Body of pancreas (tissue), 4 donors: ENCODE results near the gene SOX13.

Experiments
- CTCF ChIP-seq, 7 experiments: fragments of 450-650 bp in 4 of 7; fragments of 200-600 bp in 3 of 7; sonication (generic) in 3 of 7; IDR thresholded peaks; one replicate each; pipeline ENCODE4 v1.5.1; 2016 to 2019; ENCODE audit warnings: antibody characterized with exemption in 7 of 7
- POLR2A ChIP-seq, 3 donors: fragments of 450-650 bp; IDR thresholded peaks; one replicate each; pipeline ENCODE4 v1.6.1; 2016; ENCODE audit warnings: antibody characterized with exemption in 3 of 3, mild to moderate bottlenecking in 2 of 3

GRCh38 chr1:204141131-204141530, 68.2 kb downstream of the SOX13 start:
- no peak for TF ChIP-seq CTCF (IDR thresholded peaks at IDR 0.05)
- TF ChIP-seq POLR2A (IDR thresholded peaks at IDR 0.05) = no peak
